ENCODE measurements around the gene IL19. TPM values are rescaled to one million over a fixed set of nuclear protein-coding genes. Genes with fewer than 3 reads are reported as not detected.

The IL19 gene
- total and polyA plus RNA-seq, 2 of the 13 experiments (the other 11 are each of a cell fraction or from before 2014, with no cell fraction given), result not detected

DNA sequence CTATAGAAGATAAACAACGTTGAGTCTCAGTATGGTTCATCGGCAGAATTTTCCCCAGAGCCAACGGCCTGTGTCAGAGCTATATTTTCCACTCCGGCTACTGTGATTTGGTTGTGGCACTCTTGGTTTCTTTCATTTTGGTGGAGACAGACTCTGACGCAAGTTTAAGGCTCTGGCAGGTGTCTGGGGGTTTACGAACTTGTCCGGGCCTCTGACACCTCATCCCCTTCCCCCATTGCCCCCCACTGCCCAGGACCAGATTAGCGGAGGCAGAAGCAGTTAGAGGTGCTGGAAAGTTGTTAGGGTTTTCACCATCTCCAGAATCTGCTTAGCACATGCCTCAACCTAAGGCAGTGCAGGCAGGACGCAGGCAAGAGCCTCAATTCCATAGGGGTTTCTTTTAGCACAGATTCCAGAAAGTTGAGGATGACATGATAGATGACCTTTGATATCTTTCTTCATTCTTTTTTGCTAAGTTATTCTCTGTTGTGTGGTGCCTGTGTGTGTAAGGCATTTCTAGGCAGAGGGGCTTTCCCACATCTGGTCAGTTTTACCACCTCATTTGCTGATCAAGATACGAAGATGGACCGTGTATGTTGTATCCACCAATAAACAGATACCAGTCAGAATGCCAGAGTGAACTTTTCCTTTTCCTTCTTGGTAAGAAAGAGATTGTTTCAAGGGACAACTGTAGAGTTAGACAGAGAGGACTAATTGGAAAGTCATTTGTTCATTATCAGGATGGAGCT, 20.1 kb downstream of the IL19 start (continued):
- TF ChIP-seq IRF1 (CRISPR knock-in tag; IDR thresholded peaks at IDR 0.05; ENCODE audit: low read depth) (no peak), HDAC2 (CRISPR knock-in tag; IDR thresholded peaks at IDR 0.05) (no peak), CHD2 (IDR thresholded peaks at IDR 0.05; ENCODE audit: low read depth, low read length) (no peak), ZNF672 (CRISPR knock-in tag; IDR thresholded peaks at IDR 0.05) (no peak)
- TF ChIP-seq, protein P1, sequence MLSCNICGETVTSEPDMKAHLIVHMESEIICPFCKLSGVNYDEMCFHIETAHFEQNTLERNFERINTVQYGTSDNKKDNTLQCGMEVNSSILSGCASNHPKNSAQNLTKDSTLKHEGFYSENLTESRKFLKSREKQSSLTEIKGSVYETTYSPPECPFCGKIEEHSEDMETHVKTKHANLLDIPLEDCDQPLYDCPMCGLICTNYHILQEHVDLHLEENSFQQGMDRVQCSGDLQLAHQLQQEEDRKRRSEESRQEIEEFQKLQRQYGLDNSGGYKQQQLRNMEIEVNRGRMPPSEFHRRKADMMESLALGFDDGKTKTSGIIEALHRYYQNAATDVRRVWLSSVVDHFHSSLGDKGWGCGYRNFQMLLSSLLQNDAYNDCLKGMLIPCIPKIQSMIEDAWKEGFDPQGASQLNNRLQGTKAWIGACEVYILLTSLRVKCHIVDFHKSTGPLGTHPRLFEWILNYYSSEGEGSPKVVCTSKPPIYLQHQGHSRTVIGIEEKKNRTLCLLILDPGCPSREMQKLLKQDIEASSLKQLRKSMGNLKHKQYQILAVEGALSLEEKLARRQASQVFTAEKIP (CRISPR knock-in tag; IDR thresholded peaks at IDR 0.05; ENCODE audit: borderline replicate concordance), result no peak

DNA sequence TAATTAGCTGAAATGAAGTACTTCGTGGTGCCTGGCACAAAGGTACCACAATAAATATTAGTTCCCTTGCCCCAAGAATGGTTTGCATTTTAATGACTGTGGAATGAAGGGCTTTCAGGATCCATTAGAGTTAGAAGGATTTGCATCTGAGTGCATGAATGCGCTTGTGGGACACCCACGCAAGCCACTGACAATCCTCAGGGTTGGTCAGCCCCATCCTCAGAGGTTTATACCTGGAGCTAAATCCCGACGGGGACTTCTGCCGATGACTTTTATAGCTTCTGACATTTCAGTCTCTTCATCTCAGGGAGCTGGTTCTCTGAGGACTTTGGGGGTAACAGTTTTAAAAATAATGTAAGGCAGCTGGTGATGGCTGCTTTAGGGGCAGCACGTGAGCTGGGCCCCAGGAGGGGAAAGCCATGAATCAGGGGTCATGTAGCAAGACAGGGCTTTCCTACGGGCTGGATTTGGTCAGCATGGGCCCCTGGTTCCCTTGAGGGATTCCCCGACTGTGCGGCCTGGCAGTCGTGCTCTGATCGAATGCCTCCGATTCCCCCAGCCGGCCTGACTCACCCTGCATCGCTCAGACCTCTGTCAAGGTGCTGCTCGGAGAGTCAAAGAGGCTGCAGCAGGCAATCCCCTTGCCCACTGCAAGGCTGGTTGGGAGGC, 22.5 kb downstream of the IL19 start:
- no peak for FAIRE-seq
- BruUV-seq (replicated peaks), result no TSS peak
- Histone ChIP-seq H3K9me3 (ENCODE audit: low read length) (no peaks in the 10 kb centered on the region), H3K27ac (ENCODE audit: extremely low read length, insufficient read depth, low read length) (no peak overlapping the region), H3K79me2 (ENCODE audit: insufficient read depth, low read length) (no peaks in the 10 kb centered on the region), H3K4me3 (replicated peaks in 1 of 3; ENCODE audit: insufficient read depth in 1 of 3, low read depth in 2 of 3, low read length in 3 of 3) (no peak overlapping the region), H2AFZ (ENCODE audit: low read length) (no peak overlapping the region), H4K20me1 (ENCODE audit: insufficient read depth, low read length) (no peaks in the 10 kb centered on the region), H3K36me3 (replicated peaks in 1 of 2; ENCODE audit: control insufficient read depth in 1 of 2, insufficient read depth in 2 of 2, low read length in 2 of 2) (no peaks in the 10 kb centered on the region), H3K4me2 (ENCODE audit: low read depth, low read length) (no peak overlapping the region), H3K27me3 (ENCODE audit: control insufficient read depth in 1 of 2, insufficient read depth in 2 of 2, low read length in 2 of 2) (0 out of 5 replicates have a peak, but pooled peaks cover 0 to 6% of the 10 kb centered on the region in 2 experiments), H3K4me1 (ENCODE audit: insufficient read depth, low read length) (no peaks in the 10 kb centered on the region), H3K9ac (ENCODE audit: insufficient read depth, low read depth, low read length) (no peak overlapping the region)
- in situ Hi-C loops (cut with HindIII; ENCODE audit: extremely low pct_ligation_motif_present, low pct_unique_long_range_greater_than_20kb), result no loop called here
- ChIA-PET CTCF (ENCODE audit: low intra/inter-chr PET ratio, low total read pairs) (no interaction called here), POLR2A (no interaction called here)
- intact Hi-C loops (cut with micrococcal nuclease; ENCODE audit: unreplicated experiment), result no loop called here
- WGBS (ENCODE audit: low lambda C conversion rate), result 41% methylated on average over 8 of the region's 16 CpGs
- no peak for DNase-seq (ENCODE audit: low spot score)
- no peak for ATAC-seq
- TF ChIP-seq MTA1 (CRISPR knock-in tag; IDR thresholded peaks at IDR 0.05; ENCODE audit: borderline replicate concordance), result no peak
- no peak for TF ChIP-seq DNMT1 (CRISPR knock-in tag; IDR thresholded peaks at IDR 0.05)
- TF ChIP-seq KMT2A (CRISPR knock-in tag; IDR thresholded peaks at IDR 0.05), result no peak
- no peak for TF ChIP-seq ZNF615 (CRISPR knock-in tag; IDR thresholded peaks at IDR 0.05; ENCODE audit: borderline replicate concordance)
- TF ChIP-seq PPARG (CRISPR knock-in tag; conservative IDR thresholded peaks at IDR 0.05), result no peak
- TF ChIP-seq ZNF234 (CRISPR knock-in tag; conservative IDR thresholded peaks at IDR 0.05), result no peak
- no peak for TF ChIP-seq FUBP1 (CRISPR knock-in tag; IDR thresholded peaks at IDR 0.05; ENCODE audit: borderline replicate concordance)
- no peak for TF ChIP-seq ZNF703 (CRISPR knock-in tag; IDR thresholded peaks at IDR 0.05; ENCODE audit: borderline replicate concordance)
- TF ChIP-seq ZNF260 (CRISPR knock-in tag; IDR thresholded peaks at IDR 0.05; ENCODE audit: borderline replicate concordance, low read depth), result no peak
